Activated CD8-positive, alpha-beta T cell treated with anti-CD3 and anti-CD28 coated beads for 36 hours (primary cell): ENCODE measurements around the gene PLXNA3. TPM values are rescaled to one million over a fixed set of nuclear protein-coding genes. Genes with fewer than 3 reads are reported as not detected.

ENCODE experiments used
- ATAC-seq: fragments of 200-7000 bp; cut with Tn5 transposase; one replicate; pipeline ENCODE4 v1.10.0; 2021; ENCODE audit warnings: mild to moderate bottlenecking, moderate library complexity
- CTCF ChIA-PET: fragments of 350-600 bp; sonication (Branson Sonifier 250); formaldehyde crosslinking; loops from one replicate; lab custom pipeline; 2021; ENCODE audit warnings: antibody characterized with exemption; lab: Charles Lee
- POLR2A ChIA-PET: fragments of 350-600 bp; sonication (Branson Sonifier 250); formaldehyde crosslinking; loops from one replicate; lab custom pipeline; 2021; ENCODE audit warnings: antibody characterized with exemption; lab: Charles Lee
- DNase-seq: peaks from one replicate; pipeline ENCODE4 v3.0.0-alpha.2; 2020
- H3K27ac Mint-ChIP-seq: one replicate; pipeline ENCODE4 v1.8.0; 2021; ENCODE audit warnings: mild to moderate bottlenecking, mixed read lengths
- H3K27me3 Mint-ChIP-seq: one replicate; pipeline ENCODE4 v1.8.0; 2021; ENCODE audit warnings: mixed read lengths
- H3K36me3 Mint-ChIP-seq: one replicate; pipeline ENCODE4 v1.8.0; 2021; ENCODE audit warnings: low read depth, mixed read lengths
- H3K4me1 Mint-ChIP-seq: one replicate; pipeline ENCODE4 v1.8.0; 2021; ENCODE audit warnings: low read depth, mixed read lengths
- H3K4me3 Mint-ChIP-seq: one replicate; pipeline ENCODE4 v1.8.0; 2021; ENCODE audit warnings: mild to moderate bottlenecking, moderate library complexity, mixed read lengths
- H3K9me3 Mint-ChIP-seq: one replicate; pipeline ENCODE4 v1.8.0; 2021; ENCODE audit warnings: mixed read lengths
- intact Hi-C: fragments of 100-400 bp; cut with micrococcal nuclease; formaldehyde crosslinking; loops from one replicate; pipeline ENCODE4 v1.10.0; 2022
- total RNA-seq, 2 experiments: library from RNA; stranded (reverse); gene quantifications; one replicate each; pipeline ENCODE4 v1.2.3, GENCODE V29; 2021
- TF ChIP-seq, protein P1 (sequence below): fragments of 200-600 bp; IDR thresholded peaks from one replicate; pipeline ENCODE4 v1.8.0; 2022; ENCODE audit warnings: antibody characterized with exemption, mild to moderate bottlenecking

The PLXNA3 gene
- total RNA-seq, 2 experiments from 2014 or later: 36.5 to 40.5 TPM

DNA sequence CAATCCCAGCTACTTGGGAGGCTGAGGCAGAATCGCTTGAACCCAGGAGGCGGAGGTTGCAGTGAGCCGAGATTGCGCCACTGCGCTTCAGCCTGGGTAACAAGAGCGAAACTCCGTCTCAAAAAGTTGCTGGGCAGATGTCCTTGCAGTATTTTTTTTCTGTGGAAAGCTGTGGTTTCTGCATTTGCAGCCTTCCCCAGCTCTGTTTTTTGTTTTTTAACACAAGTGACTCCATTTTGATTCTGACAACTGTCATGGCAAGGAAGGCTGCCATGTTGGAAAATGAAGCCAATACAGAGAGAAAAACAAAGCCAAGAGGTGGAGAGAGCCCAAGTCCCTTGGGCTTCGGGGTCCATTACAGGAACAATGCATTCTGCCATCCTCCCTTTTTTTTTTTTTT is 44.0 kb downstream of the PLXNA3 start:
- intact Hi-C loops: no loop called here
- POLR2A ChIA-PET: no interaction called here
- H3K4me3 Mint-ChIP-seq: no peak overlapping the region
- TF ChIP-seq, protein P1, sequence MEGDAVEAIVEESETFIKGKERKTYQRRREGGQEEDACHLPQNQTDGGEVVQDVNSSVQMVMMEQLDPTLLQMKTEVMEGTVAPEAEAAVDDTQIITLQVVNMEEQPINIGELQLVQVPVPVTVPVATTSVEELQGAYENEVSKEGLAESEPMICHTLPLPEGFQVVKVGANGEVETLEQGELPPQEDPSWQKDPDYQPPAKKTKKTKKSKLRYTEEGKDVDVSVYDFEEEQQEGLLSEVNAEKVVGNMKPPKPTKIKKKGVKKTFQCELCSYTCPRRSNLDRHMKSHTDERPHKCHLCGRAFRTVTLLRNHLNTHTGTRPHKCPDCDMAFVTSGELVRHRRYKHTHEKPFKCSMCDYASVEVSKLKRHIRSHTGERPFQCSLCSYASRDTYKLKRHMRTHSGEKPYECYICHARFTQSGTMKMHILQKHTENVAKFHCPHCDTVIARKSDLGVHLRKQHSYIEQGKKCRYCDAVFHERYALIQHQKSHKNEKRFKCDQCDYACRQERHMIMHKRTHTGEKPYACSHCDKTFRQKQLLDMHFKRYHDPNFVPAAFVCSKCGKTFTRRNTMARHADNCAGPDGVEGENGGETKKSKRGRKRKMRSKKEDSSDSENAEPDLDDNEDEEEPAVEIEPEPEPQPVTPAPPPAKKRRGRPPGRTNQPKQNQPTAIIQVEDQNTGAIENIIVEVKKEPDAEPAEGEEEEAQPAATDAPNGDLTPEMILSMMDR: no peak
- no peak for DNase-seq
- CTCF ChIA-PET: no interaction called here
- no peaks in the 10 kb centered on the region for H3K4me1 Mint-ChIP-seq
- peaks cover 3% of the 10 kb centered on the region for H3K36me3 Mint-ChIP-seq
- ATAC-seq: no peak
- H3K27ac Mint-ChIP-seq: no peak overlapping the region
- H3K27me3 Mint-ChIP-seq: no peaks in the 10 kb centered on the region
- no peaks in the 10 kb centered on the region for H3K9me3 Mint-ChIP-seq

DNA sequence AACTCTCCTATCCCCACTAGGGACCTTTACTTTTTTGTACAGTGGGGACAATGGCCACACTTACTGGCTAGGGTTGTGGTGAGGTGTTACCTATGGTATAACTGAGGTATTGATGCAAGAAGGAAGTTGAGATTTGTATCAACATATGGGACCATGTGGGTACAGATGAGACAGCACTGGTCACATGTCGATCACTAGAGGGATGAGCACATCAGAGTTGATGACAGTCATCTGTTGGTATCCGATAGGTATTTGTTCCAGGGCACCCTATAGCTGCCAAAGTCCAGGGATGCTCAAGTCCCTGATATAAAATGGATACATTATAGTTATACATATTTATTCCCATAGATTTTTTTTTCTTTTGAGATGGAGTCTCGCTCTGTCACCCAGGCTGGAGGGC is 44.9 kb downstream of the PLXNA3 start:
- Mint-ChIP-seq H3K36me3 (peaks cover 3% of the 10 kb centered on the region), H3K27ac (no peak overlapping the region), H3K4me3 (no peak overlapping the region), H3K9me3 (no peaks in the 10 kb centered on the region), H3K27me3 (no peaks in the 10 kb centered on the region), H3K4me1 (no peaks in the 10 kb centered on the region)
- TF ChIP-seq, protein P1: no peak
- intact Hi-C loops: no loop called here
- ChIA-PET CTCF (no interaction called here), POLR2A (no interaction called here)
- ATAC-seq (no peak), DNase-seq (no peak)

DNA sequence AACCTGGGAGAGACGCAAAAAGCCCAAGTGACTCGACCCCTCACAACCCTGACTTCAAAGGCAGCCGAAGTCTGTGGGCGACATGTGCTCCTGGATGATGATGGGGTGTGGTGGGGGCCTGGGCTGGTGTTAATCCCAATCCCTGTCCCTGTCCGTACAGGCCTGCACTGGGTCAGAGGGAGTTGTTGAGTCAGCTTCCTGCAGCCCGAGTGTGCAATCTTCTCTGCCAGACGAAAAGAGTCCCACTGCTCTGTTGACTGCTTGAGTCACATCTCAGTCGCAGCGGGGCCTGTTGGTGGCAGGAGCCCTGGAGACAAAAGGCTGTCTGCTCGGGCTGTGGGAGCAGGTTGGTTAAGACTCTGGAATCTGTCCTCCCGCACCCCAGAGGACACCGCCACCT is 47.7 kb downstream of the PLXNA3 start:
- H3K4me3 Mint-ChIP-seq: no peak overlapping the region
- H3K27me3 Mint-ChIP-seq: no peaks in the 10 kb centered on the region
- ChIA-PET CTCF (no interaction called here), POLR2A (interaction anchor here (1.1 kb wide), 1 partner anchor 21 kb away, joined by 3 read pairs; no protein-coding TSS in a partner anchor)
- TF ChIP-seq, protein P1: no peak
- peaks cover 16% of the 10 kb centered on the region for H3K36me3 Mint-ChIP-seq
- H3K27ac Mint-ChIP-seq: no peak overlapping the region
- H3K9me3 Mint-ChIP-seq: no peaks in the 10 kb centered on the region
- no peak for DNase-seq
- H3K4me1 Mint-ChIP-seq: peaks cover 5% of the 10 kb centered on the region
- ATAC-seq: no peak
- intact Hi-C loops: no loop called here

DNA sequence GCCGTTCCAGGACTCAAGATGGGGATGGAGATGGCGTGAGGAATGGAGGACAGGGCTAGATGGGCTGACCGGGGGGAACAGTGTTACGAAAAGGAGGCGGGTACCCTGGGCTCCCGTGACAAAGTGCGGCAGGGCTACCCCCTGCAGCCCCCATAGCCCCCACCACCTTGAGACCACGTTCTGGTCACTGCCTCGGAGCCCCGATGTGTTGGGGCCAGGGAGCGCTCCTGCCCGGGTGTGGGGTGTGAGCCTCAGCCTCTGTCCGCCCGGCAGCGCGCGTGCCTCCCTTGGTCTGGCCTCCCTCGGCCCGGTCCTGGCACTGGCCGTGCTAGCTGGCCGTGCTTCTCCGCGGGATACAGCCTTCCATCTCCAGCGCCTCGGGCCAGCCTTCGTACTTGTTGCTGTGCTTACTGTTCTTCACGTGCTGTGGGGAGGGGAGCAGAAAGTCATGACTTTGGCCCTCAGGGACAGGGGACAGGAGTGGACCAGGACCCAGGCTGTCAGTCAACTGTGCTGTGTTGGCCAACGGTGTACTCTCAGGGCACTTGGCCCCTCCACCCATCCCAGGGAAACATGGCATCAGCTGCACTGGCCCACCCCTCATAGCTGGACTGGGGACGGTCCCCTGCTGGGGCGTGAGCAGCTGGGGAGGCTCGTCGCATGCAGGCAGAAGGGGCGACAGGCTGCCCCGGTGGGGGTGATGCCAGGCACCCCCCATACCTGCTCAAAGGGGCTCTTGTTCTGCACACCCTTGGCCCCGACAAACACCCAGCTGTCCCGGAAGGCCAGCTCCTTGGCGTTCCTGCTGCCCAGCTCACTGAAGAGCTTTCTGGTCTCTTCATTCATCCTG is 48.6 kb downstream of the PLXNA3 start:
- Mint-ChIP-seq H3K9me3 (no peaks in the 10 kb centered on the region), H3K36me3 (peaks cover 22% of the 10 kb centered on the region), H3K27me3 (no peaks in the 10 kb centered on the region), H3K4me3 (no peak overlapping the region), H3K27ac (no peak overlapping the region), H3K4me1 (peaks cover 15% of the 10 kb centered on the region)
- CTCF ChIA-PET: no interaction called here
- intact Hi-C loops: no loop called here
- ATAC-seq (no peak), DNase-seq (no peak)
- POLR2A ChIA-PET: interaction anchor here (1.1 kb wide), 2 partner anchors 7 to 20 kb away, joined by 3 read pairs; no protein-coding TSS in a partner anchor
- TF ChIP-seq, protein P1: no peak

DNA sequence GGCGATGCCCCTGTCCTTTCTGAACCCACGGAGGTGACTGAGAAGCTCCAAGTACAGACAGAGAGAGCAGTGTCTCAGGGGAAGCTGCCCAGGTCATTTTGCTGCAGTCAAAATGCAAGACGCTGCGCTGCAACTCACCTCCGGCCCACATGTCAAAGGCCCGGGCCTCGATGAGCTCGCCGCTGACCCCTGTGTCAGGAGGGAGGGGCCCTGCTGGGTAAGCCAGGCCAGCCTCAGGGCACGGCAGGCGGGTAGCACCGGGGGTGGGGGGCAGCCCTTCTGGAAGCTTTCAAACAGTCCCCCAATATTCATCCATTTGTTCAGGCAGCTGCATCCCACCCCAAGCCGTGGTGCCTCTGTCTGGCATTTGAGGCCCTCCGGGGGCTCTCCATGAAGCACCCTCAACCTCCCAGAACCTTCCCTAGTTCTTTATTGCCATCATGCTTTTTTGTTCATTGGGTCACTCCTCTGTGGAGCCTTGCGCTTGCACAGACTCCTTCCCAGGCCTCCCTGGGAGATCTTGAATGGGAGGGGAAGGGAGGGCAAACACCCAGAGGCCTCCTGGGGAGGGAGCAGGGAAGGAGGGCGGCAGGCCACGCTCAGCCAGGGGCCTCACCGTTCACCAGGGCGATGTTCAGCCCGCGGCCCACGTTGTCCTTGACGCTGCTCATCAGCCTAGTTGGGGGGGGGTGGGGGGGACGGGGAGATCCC is 49.7 kb downstream of the PLXNA3 start:
- ATAC-seq: no peak
- CTCF ChIA-PET: no interaction called here
- peaks cover 24% of the 10 kb centered on the region for H3K36me3 Mint-ChIP-seq
- H3K27ac Mint-ChIP-seq: no peak overlapping the region
- no peaks in the 10 kb centered on the region for H3K27me3 Mint-ChIP-seq
- peaks cover 24% of the 10 kb centered on the region for H3K4me1 Mint-ChIP-seq
- H3K9me3 Mint-ChIP-seq: no peaks in the 10 kb centered on the region
- TF ChIP-seq, protein P1: no peak
- POLR2A ChIA-PET: interaction anchor here (1.1 kb wide), 1 partner anchor 9 kb away, joined by 3 read pairs; no protein-coding TSS in a partner anchor
- H3K4me3 Mint-ChIP-seq: no peak overlapping the region
- DNase-seq: no peak
- intact Hi-C loops: no loop called here
